Vagina (tissue), 2 donors: ENCODE results near the gene TSHR.

Experiments
- POLR2AphosphoS5 ChIP-seq, 2 donors: sonication (generic); formaldehyde crosslinking; IDR thresholded peaks; one replicate each; pipeline ENCODE4 v1.9.0; 2017; ENCODE audit warnings: antibody characterized with exemption in 2 of 2, mild to moderate bottlenecking in 2 of 2, low read depth in 1 of 2; ENCODE audit not compliant: insufficient read depth in 1 of 2
- TF ChIP-seq, protein P1 (sequence below), 3 experiments: fragments of 450-650 bp in 2 of 3; fragments of 200-600 bp in 1 of 3; sonication (generic) in 1 of 3; IDR thresholded peaks; one replicate each; pipeline ENCODE4 v1.5.1; 2017 to 2019; ENCODE audit warnings: antibody characterized with exemption in 3 of 3, mild to moderate bottlenecking in 2 of 3, moderate library complexity in 2 of 3

DNA sequence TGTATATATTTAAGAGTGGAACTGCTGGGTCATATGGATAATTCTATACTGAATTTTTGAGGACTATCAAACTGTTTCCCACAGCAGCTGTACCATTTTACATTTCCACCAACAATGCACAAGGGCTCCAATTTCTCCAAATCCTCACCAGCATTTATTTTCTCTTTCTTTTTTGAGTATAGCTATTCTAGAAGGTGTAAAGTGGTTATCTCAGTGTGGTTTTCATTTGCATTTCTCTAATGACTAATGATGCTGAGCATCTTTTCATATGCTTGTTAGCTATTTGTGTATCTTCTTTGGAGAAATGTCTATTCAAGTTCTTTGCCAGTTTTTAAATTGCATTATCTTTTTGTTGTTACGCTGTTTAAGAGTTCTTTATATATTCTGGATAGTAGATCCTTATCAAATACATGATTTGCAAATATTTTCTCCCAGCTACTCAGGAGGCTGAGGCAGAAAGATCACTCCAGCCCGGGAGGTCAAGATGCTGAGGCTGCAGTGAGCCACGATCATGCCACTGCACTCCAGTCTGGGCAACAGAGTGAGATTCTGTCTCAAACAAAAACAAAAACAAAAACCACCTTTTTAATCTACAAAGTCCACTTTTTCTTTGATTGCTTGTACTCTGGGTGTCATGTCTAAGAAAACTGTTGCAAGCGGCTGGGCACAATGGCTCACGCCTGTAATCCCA lies 232.6 kb downstream of the TSHR start:
- TF ChIP-seq, protein P1, sequence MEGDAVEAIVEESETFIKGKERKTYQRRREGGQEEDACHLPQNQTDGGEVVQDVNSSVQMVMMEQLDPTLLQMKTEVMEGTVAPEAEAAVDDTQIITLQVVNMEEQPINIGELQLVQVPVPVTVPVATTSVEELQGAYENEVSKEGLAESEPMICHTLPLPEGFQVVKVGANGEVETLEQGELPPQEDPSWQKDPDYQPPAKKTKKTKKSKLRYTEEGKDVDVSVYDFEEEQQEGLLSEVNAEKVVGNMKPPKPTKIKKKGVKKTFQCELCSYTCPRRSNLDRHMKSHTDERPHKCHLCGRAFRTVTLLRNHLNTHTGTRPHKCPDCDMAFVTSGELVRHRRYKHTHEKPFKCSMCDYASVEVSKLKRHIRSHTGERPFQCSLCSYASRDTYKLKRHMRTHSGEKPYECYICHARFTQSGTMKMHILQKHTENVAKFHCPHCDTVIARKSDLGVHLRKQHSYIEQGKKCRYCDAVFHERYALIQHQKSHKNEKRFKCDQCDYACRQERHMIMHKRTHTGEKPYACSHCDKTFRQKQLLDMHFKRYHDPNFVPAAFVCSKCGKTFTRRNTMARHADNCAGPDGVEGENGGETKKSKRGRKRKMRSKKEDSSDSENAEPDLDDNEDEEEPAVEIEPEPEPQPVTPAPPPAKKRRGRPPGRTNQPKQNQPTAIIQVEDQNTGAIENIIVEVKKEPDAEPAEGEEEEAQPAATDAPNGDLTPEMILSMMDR (IDR thresholded peaks at IDR 0.05): no peak
- no peak for TF ChIP-seq POLR2AphosphoS5 (IDR thresholded peaks at IDR 0.05; ENCODE audit: insufficient read depth in 1 of 2, low read depth in 1 of 2)
